ENCODE data around the gene MYO15B. TPM values are rescaled to one million over a fixed set of nuclear protein-coding genes. Genes with fewer than 3 reads are reported as not detected.

The MYO15B gene
- total RNA-seq, 2 experiments from 2014 or later: 8.9 to 19.2 TPM

DNA sequence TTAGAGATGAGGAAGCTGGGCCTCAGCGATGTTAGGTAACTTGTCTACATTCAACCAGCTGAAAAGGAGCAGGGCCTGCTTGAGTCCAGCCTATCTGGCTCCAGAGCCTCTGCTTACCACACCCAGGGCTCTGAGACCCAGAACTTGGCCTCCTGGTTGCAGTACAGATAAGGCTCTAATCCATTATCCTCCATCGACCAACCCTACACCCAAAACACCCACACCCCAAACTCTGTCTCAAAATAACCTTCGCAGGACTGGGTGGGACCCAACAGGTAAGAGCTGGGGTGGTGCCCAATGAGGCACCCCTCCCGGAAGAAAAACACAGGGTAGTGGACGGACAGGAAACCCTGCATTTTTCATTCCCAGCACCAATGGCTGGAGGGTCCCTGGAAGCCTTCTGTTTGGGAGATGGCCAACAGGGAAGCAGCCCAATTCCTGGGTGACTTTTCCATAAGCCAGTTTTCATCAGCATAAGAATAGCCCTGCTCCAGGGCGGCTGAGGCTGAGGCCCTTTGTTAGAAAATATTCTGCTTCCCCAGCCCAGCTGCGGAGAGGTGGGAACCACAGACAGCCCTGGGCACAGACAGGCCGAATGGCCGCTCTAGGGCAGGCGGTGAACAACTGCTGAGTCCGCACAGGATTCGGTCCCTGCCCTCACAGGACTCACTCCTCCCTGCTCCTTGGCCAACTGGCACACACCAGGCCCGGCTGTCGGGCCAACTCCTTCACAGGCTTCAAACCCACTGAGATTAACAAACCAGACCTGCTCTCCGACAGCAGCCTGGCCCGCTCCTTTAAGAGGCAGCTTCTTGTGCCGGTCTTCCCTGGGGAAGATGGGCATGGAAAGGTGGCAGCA lies 55.4 kb downstream of the MYO15B start:
- CTCF ChIA-PET (ENCODE audit: unreplicated experiment): no interaction called here
- H3K4me2 ChIP-seq (ENCODE audit: low read length): no peak overlapping the region
- no peaks in the 10 kb centered on the region for H3K9me2 ChIP-seq (ENCODE audit: insufficient read depth, low read length)
- H3K36me3 ChIP-seq (ENCODE audit: insufficient read depth, low read length): peaks cover 39% of the 10 kb centered on the region
- H4K20me1 ChIP-seq (ENCODE audit: insufficient read depth, low read length): no peaks in the 10 kb centered on the region
- H3K9me3 ChIP-seq (ENCODE audit: low read length): no peaks in the 10 kb centered on the region
- H3K79me2 ChIP-seq (ENCODE audit: insufficient read depth, low read depth, low read length): no peaks in the 10 kb centered on the region
- no peaks in the 10 kb centered on the region for H3K4me1 ChIP-seq (ENCODE audit: insufficient read depth, low read length, poor library complexity, severe bottlenecking)
- no TSS peak for BruUV-seq (replicated peaks)
- no peak for DNase-seq (ENCODE audit: low spot score)
- no peak overlapping the region for H3K27ac ChIP-seq (ENCODE audit: low read depth, low read length, poor library complexity, severe bottlenecking)
- no peak overlapping the region for H3K4me3 ChIP-seq (ENCODE audit: low read depth, low read length, poor library complexity, severe bottlenecking)
- TF ChIP-seq EZH2phosphoT487 (IDR thresholded peaks at IDR 0.05; ENCODE audit: borderline replicate concordance, low read depth, low read length): no peak
- TF ChIP-seq, protein P1, sequence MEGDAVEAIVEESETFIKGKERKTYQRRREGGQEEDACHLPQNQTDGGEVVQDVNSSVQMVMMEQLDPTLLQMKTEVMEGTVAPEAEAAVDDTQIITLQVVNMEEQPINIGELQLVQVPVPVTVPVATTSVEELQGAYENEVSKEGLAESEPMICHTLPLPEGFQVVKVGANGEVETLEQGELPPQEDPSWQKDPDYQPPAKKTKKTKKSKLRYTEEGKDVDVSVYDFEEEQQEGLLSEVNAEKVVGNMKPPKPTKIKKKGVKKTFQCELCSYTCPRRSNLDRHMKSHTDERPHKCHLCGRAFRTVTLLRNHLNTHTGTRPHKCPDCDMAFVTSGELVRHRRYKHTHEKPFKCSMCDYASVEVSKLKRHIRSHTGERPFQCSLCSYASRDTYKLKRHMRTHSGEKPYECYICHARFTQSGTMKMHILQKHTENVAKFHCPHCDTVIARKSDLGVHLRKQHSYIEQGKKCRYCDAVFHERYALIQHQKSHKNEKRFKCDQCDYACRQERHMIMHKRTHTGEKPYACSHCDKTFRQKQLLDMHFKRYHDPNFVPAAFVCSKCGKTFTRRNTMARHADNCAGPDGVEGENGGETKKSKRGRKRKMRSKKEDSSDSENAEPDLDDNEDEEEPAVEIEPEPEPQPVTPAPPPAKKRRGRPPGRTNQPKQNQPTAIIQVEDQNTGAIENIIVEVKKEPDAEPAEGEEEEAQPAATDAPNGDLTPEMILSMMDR (conservative IDR thresholded peaks at IDR 0.05; ENCODE audit: low read length): no peak
- POLR2A ChIA-PET: interaction anchor here (1.6 kb wide), 1 partner anchor 95 kb away, joined by 5 read pairs; no protein-coding TSS in a partner anchor
- H2AFZ ChIP-seq (ENCODE audit: low read length): no peak overlapping the region
- intact Hi-C loops (cut with micrococcal nuclease; ENCODE audit: unreplicated experiment): no loop called here

DNA sequence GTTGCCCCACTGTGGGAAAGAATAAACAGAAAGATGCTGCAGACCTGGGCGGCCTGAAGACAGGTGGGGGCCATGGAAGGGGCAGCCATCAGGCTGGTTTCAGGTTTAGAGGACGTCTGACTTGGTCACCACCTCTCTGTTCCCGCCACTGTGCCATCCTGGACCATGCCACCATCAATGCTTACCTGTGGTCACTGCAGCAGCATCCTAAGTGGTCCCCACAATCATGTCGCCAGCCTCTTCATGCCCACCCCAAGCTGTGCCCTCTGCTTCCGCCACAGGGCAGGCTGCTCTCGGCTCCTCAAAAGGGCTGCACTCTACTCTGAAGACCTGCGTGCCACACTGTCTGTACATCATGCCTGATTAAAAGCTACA lies 56.0 kb downstream of the MYO15B start:
- CTCF ChIA-PET (ENCODE audit: unreplicated experiment): interaction anchor here (0.6 kb wide), 1 partner anchor 10 kb away, joined by 3 read pairs; the partner anchor contains the start of gene SMIM5
- Histone ChIP-seq H3K79me2 (ENCODE audit: insufficient read depth, low read depth, low read length) (no peaks in the 10 kb centered on the region), H3K9me3 (ENCODE audit: low read length) (no peaks in the 10 kb centered on the region), H3K36me3 (ENCODE audit: insufficient read depth, low read length) (peaks cover 43% of the 10 kb centered on the region), H3K4me3 (ENCODE audit: low read depth, low read length, poor library complexity, severe bottlenecking) (no peak overlapping the region), H3K27ac (ENCODE audit: low read depth, low read length, poor library complexity, severe bottlenecking) (no peak overlapping the region), H4K20me1 (ENCODE audit: insufficient read depth, low read length) (no peaks in the 10 kb centered on the region), H2AFZ (ENCODE audit: low read length) (no peak overlapping the region), H3K4me2 (ENCODE audit: low read length) (no peak overlapping the region), H3K9me2 (ENCODE audit: insufficient read depth, low read length) (no peaks in the 10 kb centered on the region), H3K4me1 (ENCODE audit: insufficient read depth, low read length, poor library complexity, severe bottlenecking) (no peaks in the 10 kb centered on the region)
- DNase-seq (ENCODE audit: low spot score): no peak
- TF ChIP-seq, protein P1 (conservative IDR thresholded peaks at IDR 0.05; ENCODE audit: low read length): no peak
- TF ChIP-seq EZH2phosphoT487 (IDR thresholded peaks at IDR 0.05; ENCODE audit: borderline replicate concordance, low read depth, low read length): no peak
- intact Hi-C loops (cut with micrococcal nuclease; ENCODE audit: unreplicated experiment): no loop called here
- no TSS peak for BruUV-seq (replicated peaks)
- POLR2A ChIA-PET: no interaction called here

DNA sequence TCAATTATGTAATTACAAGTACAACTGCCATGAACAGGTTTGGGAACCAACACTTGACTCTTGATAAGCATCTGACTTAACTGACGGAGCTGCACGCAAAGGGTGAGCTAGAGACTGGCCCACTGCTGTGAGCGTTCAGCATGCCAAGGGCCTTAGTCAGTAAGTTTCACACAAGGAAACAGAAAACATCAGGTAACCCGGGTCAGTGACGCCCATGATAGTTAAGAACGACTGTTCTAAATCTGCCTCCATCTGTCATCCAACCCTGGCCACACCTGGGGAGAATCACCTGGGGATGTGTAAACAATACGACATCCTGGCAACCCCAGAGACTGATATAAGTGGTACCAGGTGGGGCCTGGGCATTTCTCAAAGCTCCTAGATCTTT lies 57.9 kb downstream of the MYO15B start:
- no peaks in the 10 kb centered on the region for H3K9me3 ChIP-seq (ENCODE audit: low read length)
- ChIA-PET POLR2A (interaction anchor here (0.5 to 1.2 kb wide), 4 partner anchors 20 to 232 kb away, joined by 3 to 6 read pairs (median 4); no protein-coding TSS in a partner anchor), CTCF (ENCODE audit: unreplicated experiment) (interaction anchor here (0.7 to 0.9 kb wide), 2 partner anchors 8 to 20 kb away, joined by 3 to 5 read pairs; no protein-coding TSS in a partner anchor)
- H3K4me3 ChIP-seq (ENCODE audit: low read depth, low read length, poor library complexity, severe bottlenecking): no peak overlapping the region
- BruUV-seq (replicated peaks): no TSS peak
- H2AFZ ChIP-seq (ENCODE audit: low read length): no peak overlapping the region
- no peak overlapping the region for H3K27ac ChIP-seq (ENCODE audit: low read depth, low read length, poor library complexity, severe bottlenecking)
- peaks cover 61% of the 10 kb centered on the region for H3K36me3 ChIP-seq (ENCODE audit: insufficient read depth, low read length)
- intact Hi-C loops (cut with micrococcal nuclease; ENCODE audit: unreplicated experiment): no loop called here
- H4K20me1 ChIP-seq (ENCODE audit: insufficient read depth, low read length): no peaks in the 10 kb centered on the region
- H3K79me2 ChIP-seq (ENCODE audit: insufficient read depth, low read depth, low read length): no peaks in the 10 kb centered on the region
- no peaks in the 10 kb centered on the region for H3K9me2 ChIP-seq (ENCODE audit: insufficient read depth, low read length)
- DNase-seq (ENCODE audit: low spot score): no peak
- TF ChIP-seq EZH2phosphoT487 (IDR thresholded peaks at IDR 0.05; ENCODE audit: borderline replicate concordance, low read depth, low read length): no peak
- TF ChIP-seq, protein P1 (conservative IDR thresholded peaks at IDR 0.05; ENCODE audit: low read length): no peak
- H3K4me2 ChIP-seq (ENCODE audit: low read length): no peak overlapping the region
- H3K4me1 ChIP-seq (ENCODE audit: insufficient read depth, low read length, poor library complexity, severe bottlenecking): peaks cover 4% of the 10 kb centered on the region

All from OCI-LY7 (cell line).